GM18502 (cell line): ENCODE results near the gene LRRC8C.
"Not testable (repeated sequence)": the region's sequence is repeated elsewhere in the genome, so short reads cannot be mapped to it uniquely, and the experiment has no call there.

ENCODE experiments used
- ATAC-seq: cut with Tn5 transposase; IDR thresholded peaks from one replicate; pipeline ENCODE4 v1.9.1; 2021; ENCODE audit warnings: mild to moderate bottlenecking; ENCODE audit not compliant: unreplicated experiment, poor library complexity

Gene LRRC8C

GRCh38 chr1:89607156-89607555 lies 25.8 kb upstream of the LRRC8C start:
- ATAC-seq: no peak

GRCh38 chr1:89607586-89608318 lies 25.2 kb upstream of the LRRC8C start:
- ATAC-seq: no peak

- no peak for ATAC-seq
These were observed 24.5 kb upstream of the LRRC8C start for GRCh38 chr1:89608319-89608983.

GRCh38 chr1:89608984-89609725 lies 23.8 kb upstream of the LRRC8C start:
- ATAC-seq: no peak

GRCh38 chr1:89609781-89610456 lies 23.0 kb upstream of the LRRC8C start:
- no peak for ATAC-seq

- no peak for ATAC-seq
These were observed 22.4 kb upstream of the LRRC8C start for GRCh38 chr1:89610457-89611011.

GRCh38 chr1:89611721-89612120 lies 21.2 kb upstream of the LRRC8C start:
- ATAC-seq: peak; percentile 98

- ATAC-seq: no peak
These were observed 19.0 kb upstream of the LRRC8C start for GRCh38 chr1:89613928-89614327.

- ATAC-seq: no peak
These were observed 17.0 kb upstream of the LRRC8C start for GRCh38 chr1:89615676-89616598.

- no peak for ATAC-seq
These were observed 15.9 kb upstream of the LRRC8C start for GRCh38 chr1:89616844-89617627.

GRCh38 chr1:89620664-89621063 lies 12.3 kb upstream of the LRRC8C start:
- no peak for ATAC-seq

GRCh38 chr1:89622895-89623294 lies 10.0 kb upstream of the LRRC8C start:
- ATAC-seq: no peak

GRCh38 chr1:89624314-89624713 lies 8.6 kb upstream of the LRRC8C start:
- no peak for ATAC-seq

- no peak for ATAC-seq
These were observed 8.1 kb upstream of the LRRC8C start for GRCh38 chr1:89624715-89625323.

GRCh38 chr1:89627596-89627962 lies 5.3 kb upstream of the LRRC8C start:
- no peak for ATAC-seq

GRCh38 chr1:89629146-89629545 lies 3.8 kb upstream of the LRRC8C start:
- ATAC-seq: no peak

- ATAC-seq: not testable (repeated sequence)
These were observed 3.3 kb upstream of the LRRC8C start for GRCh38 chr1:89629600-89629999.

GRCh38 chr1:89630048-89630447 lies 2.9 kb upstream of the LRRC8C start:
- ATAC-seq: no peak
